GM12878 (cell line): ENCODE measurements around the gene ROR2. TPM values are rescaled to one million over a fixed set of nuclear protein-coding genes. Genes with fewer than 3 reads are reported as not detected.

Experiments
- ATAC-seq: fragments of 200-7000 bp; cut with Tn5 transposase; 3 replicates; pipeline ENCODE4 v1.9.1; 2020; ENCODE audit warnings: mild to moderate bottlenecking, moderate library complexity
- BruUV-seq: library from RNA; stranded (reverse); fragments of 400-500 nt; replicated peaks from 2 replicates; lab custom pipeline; 2021; lab: Mats Ljungman, UMichigan
- CTCF ChIA-PET: fragments of 300-600 bp; sonication (Branson Sonifier 250); formaldehyde crosslinking; extraction: SDS; loops from one replicate; lab custom pipeline; 2021; ENCODE audit warnings: inconsistent platforms; lab: Yijun Ruan, JAX
- POLR2A ChIA-PET: fragments of 350-600 bp; formaldehyde crosslinking; extraction: SDS; loops from one replicate; lab custom pipeline; 2021; ENCODE audit warnings: inconsistent platforms; lab: Charles Lee
- RAD21 ChIA-PET: fragments of 300-600 bp; sonication (Branson Sonifier 250); formaldehyde crosslinking; loops from one replicate; lab custom pipeline; 2023; ENCODE audit warnings: antibody characterized with exemption; ENCODE audit not compliant: unreplicated experiment; lab: Charles Lee
- SMC1A ChIA-PET: fragments of 300-600 bp; sonication (Branson Sonifier 250); formaldehyde crosslinking; loops from one replicate; lab custom pipeline; 2023; ENCODE audit not compliant: unreplicated experiment, uncharacterized antibody; lab: Charles Lee
- DNase-seq: peaks from one replicate; pipeline ENCODE4 v3.0.0-alpha.2; 2011; ENCODE audit warnings: low read depth, low spot score
- FAIRE-seq: peaks from 3 replicates; lab custom pipeline; 2011; peaks lifted over from hg19 to GRCh38; lab: Jason Lieb, UNC
- H2AFZ ChIP-seq: 2 replicates; pipeline ENCODE4 v1.6.0; 2011; ENCODE audit warnings: low read depth, low read length, control low read depth; ENCODE audit not compliant: control insufficient read depth
- H3K27ac ChIP-seq: 2 replicates; pipeline ENCODE4 v1.5.1; 2011; ENCODE audit warnings: control low read depth; ENCODE audit not compliant: control insufficient read depth, insufficient read depth
- H3K27me3 ChIP-seq, 2 experiments: replicated peaks in 1 of 2; 2 replicates each; pipeline versions ENCODE4 v1.6.0 to v1.6.1; 2011; ENCODE audit warnings: low read length in 1 of 2; ENCODE audit not compliant: control insufficient read depth in 2 of 2, insufficient read depth in 2 of 2
- H3K36me3 ChIP-seq, 2 experiments: 2 replicates each; pipeline ENCODE4 v1.5.1; 2011; ENCODE audit warnings: low read length in 1 of 2; ENCODE audit not compliant: control insufficient read depth in 2 of 2, insufficient read depth in 2 of 2
- H3K4me1 ChIP-seq: 2 replicates; pipeline ENCODE4 v1.6.1; 2011; ENCODE audit warnings: mild to moderate bottlenecking, low read length, moderate library complexity, mixed read lengths; ENCODE audit not compliant: control insufficient read depth, insufficient read depth
- H3K4me2 ChIP-seq: 2 replicates; pipeline ENCODE4 v1.6.0; 2011; ENCODE audit warnings: control low read depth; ENCODE audit not compliant: control insufficient read depth, insufficient read depth
- H3K4me3 ChIP-seq: fragments of 200-600 bp; sonication (generic); 2 replicates; pipeline ENCODE4 v1.5.1; 2016
- H3K79me2 ChIP-seq: 2 replicates; pipeline ENCODE4 v1.6.0; 2011; ENCODE audit warnings: low read length; ENCODE audit not compliant: control insufficient read depth, insufficient read depth
- H3K9ac ChIP-seq: 2 replicates; pipeline ENCODE4 v1.8.0; 2011; ENCODE audit warnings: low read length, control low read depth, mixed read lengths; ENCODE audit not compliant: control insufficient read depth, insufficient read depth
- H3K9me3 ChIP-seq: replicated peaks from 3 replicates; pipeline ENCODE4 v1.5.1; 2011; ENCODE audit warnings: mild to moderate bottlenecking, low read length; ENCODE audit not compliant: control insufficient read depth, insufficient read depth
- H4K20me1 ChIP-seq: 2 replicates; pipeline ENCODE4 v1.6.0; 2011; ENCODE audit not compliant: control insufficient read depth, insufficient read depth
- BACH1 ChIP-seq: fragments of 450-650 bp; IDR thresholded peaks from 2 replicates; pipeline ENCODE4 v1.6.1; 2017; ENCODE audit warnings: mild to moderate bottlenecking, borderline replicate concordance
- BHLHE40 ChIP-seq, 2 experiments: fragments of 450-650 bp in 1 of 2; IDR thresholded peaks; 2 replicates each; pipeline ENCODE4 v1.6.1; 2011 to 2017; ENCODE audit warnings: low read depth in 2 of 2, borderline replicate concordance in 1 of 2, improper control_type of control experiment in 1 of 2, low read length in 1 of 2, mild to moderate bottlenecking in 1 of 2
- CHD4 ChIP-seq: fragments of 200-600 bp; sonication (generic); IDR thresholded peaks from 2 replicates; pipeline ENCODE4 v1.6.1; 2016; ENCODE audit warnings: mild to moderate bottlenecking
- ETV6 ChIP-seq, 2 experiments: fragments of 450-650 bp in 1 of 2; IDR thresholded peaks in 1 of 2; conservative IDR thresholded peaks in 1 of 2; 2 replicates each; pipeline ENCODE4 v1.6.1; 2014; ENCODE audit warnings: antibody characterized with exemption in 1 of 2, borderline replicate concordance in 1 of 2, low read depth in 1 of 2, mild to moderate bottlenecking in 1 of 2, moderate library complexity in 1 of 2
- GABPA ChIP-seq: IDR thresholded peaks from 2 replicates; pipeline ENCODE4 v1.6.1; 2014; ENCODE audit warnings: antibody characterized with exemption, low read depth, mild to moderate bottlenecking, inconsistent platforms
- GATAD2B ChIP-seq: fragments of 450-650 bp; conservative IDR thresholded peaks from 2 replicates; pipeline ENCODE4 v1.6.1; 2017; ENCODE audit warnings: low read depth, mild to moderate bottlenecking, moderate library complexity
- HCFC1 ChIP-seq: fragments of 150-350 bp; IDR thresholded peaks from 2 replicates; pipeline ENCODE4 v1.6.1; 2014; ENCODE audit warnings: low read length
- HDGF ChIP-seq: fragments of 450-650 bp; IDR thresholded peaks from 2 replicates; pipeline ENCODE4 v1.6.1; 2016; ENCODE audit warnings: antibody characterized with exemption
- IRF4 ChIP-seq: IDR thresholded peaks from 2 replicates; pipeline ENCODE4 v1.6.1; 2011; ENCODE audit warnings: low read depth, low read length
- NRF1 ChIP-seq: conservative IDR thresholded peaks from 2 replicates; pipeline ENCODE4 v1.6.1; 2011; ENCODE audit warnings: mild to moderate bottlenecking, low read depth, low read length, improper control_type of control experiment
- PAX5 ChIP-seq: IDR thresholded peaks from 2 replicates; pipeline ENCODE4 v1.6.1; 2011; ENCODE audit warnings: low read depth, low read length, borderline replicate concordance
- POLR2AphosphoS5 ChIP-seq: IDR thresholded peaks from 2 replicates; pipeline ENCODE4 v1.6.1; 2011; ENCODE audit warnings: mild to moderate bottlenecking, low read length, inconsistent platforms
- POU2F2 ChIP-seq: IDR thresholded peaks from 3 replicates; pipeline ENCODE4 v1.6.1; 2011; ENCODE audit warnings: low read depth, mild to moderate bottlenecking, low read length, borderline replicate concordance
- RBBP5 ChIP-seq: fragments of 200-600 bp; sonication (generic); conservative IDR thresholded peaks from 2 replicates; pipeline ENCODE4 v1.6.1; 2016
- SIX5 ChIP-seq: IDR thresholded peaks from 2 replicates; pipeline ENCODE4 v1.6.1; 2011; ENCODE audit warnings: mild to moderate bottlenecking, low read depth, low read length, moderate library complexity; ENCODE audit not compliant: severe bottlenecking
- SMAD5 ChIP-seq: IDR thresholded peaks from 2 replicates; pipeline ENCODE4 v1.6.1; 2016; ENCODE audit warnings: antibody characterized with exemption, low read depth
- ZNF622 ChIP-seq: fragments of 450-650 bp; IDR thresholded peaks from 2 replicates; pipeline ENCODE4 v1.6.1; 2017; ENCODE audit warnings: mild to moderate bottlenecking, inconsistent platforms
- WGBS: methylation state at CpG from one replicate; pipeline ENCODE4 v1.1.6; 2016; ENCODE audit warnings: low lambda C conversion rate; ENCODE audit not compliant: insufficient replicate concordance, insufficient coverage; ENCODE audit errors: missing lambda C conversion rate; 5-methylcytosine and 5-hydroxymethylcytosine counted together
- in situ Hi-C: fragments of 300-500 bp; cut with MboI; formaldehyde crosslinking; loops from 9 replicates; pipeline ENCODE4 v1.14.3; 2018; ENCODE audit warnings: mixed read lengths
- intact Hi-C: fragments of 100-400 bp; cut with micrococcal nuclease; formaldehyde crosslinking; loops from one replicate; pipeline ENCODE4 v1.14.2; 2022; ENCODE audit not compliant: unreplicated experiment
- polyA plus RNA-seq, 11 experiments: library from polyadenylated mRNA; depleted of rRNA in 4 of 11; unstranded in 6 of 11; stranded (reverse) in 5 of 11; fragments of >200 nt; fragmentation: Nextera tagmentation in 4 of 11; fragmentation: Illumina TruSeq in 1 of 11; extraction: Ambion mirVana in 4 of 11; extraction: Trizol in 1 of 11; gene quantifications; 1 replicate in 1 of 11; 2 replicates in 10 of 11; pipeline versions ENCODE4 v1.2.1 to v1.2.3, GENCODE V29; 2011 to 2016; ENCODE audit warnings: inconsistent platforms in 2 of 11, missing spikeins in 2 of 11, low read depth in 1 of 11
- total RNA-seq, 4 experiments: library from RNA; depleted of rRNA in 3 of 4; stranded (reverse); fragments of >200 nt in 3 of 4; fragmentation: Illumina TruSeq in 1 of 4; extraction: Trizol in 1 of 4; gene quantifications; 2 replicates each; pipeline versions ENCODE4 v1.2.1 to v1.2.3, GENCODE V29; 2013 to 2021
- TF ChIP-seq, protein P1 (sequence below): fragments of 450-650 bp; IDR thresholded peaks from 2 replicates; pipeline ENCODE4 v1.6.1; 2016; ENCODE audit warnings: mild to moderate bottlenecking
- TF ChIP-seq, protein P2 (sequence below): fragments of 450-650 bp; IDR thresholded peaks from 2 replicates; pipeline ENCODE4 v1.6.1; 2018; ENCODE audit warnings: mild to moderate bottlenecking, low read depth, moderate library complexity; ENCODE audit not compliant: partially characterized antibody

ROR2 gene
- total and polyA plus RNA-seq, 10 of the 15 experiments (the other 5 are each of a cell fraction or from before 2014, with no cell fraction given): 0.03 to 0.05 TPM; not detected in 8

DNA sequence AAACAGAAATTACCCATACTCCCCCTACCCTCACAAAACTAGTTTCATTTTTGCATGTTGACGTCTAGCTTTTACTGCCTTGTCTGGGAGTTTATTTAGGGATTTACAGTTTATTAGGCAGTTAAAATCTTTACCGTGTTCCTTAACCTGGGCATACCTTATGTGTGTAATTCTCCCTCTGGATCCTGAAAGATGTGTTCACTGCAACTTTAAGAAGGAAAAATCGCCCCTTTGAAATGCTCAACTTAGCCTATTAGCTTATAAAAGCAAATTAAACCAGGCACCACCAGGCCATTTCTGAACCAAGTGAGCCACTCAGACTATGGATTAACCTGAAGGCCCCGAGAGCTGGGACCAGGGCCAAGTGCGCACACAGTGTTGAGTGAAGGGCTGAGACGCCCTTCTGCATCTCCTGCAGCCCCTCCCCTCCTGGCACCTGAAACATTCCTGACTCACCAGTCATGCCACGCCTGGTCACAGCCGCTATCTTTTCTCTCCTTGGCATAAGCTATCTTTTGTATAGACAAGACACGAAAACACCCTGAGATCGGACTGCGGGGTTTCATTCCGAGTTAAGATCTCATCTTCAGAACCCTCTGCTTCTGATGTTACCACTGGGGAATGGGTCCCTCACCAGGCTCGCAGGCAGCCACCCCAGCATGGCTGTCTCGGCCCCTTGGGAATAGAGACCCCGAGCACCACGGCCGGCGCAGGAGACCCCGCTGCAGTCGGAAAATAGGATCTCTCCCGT lies 111.9 kb downstream of the ROR2 start:
- Histone ChIP-seq H3K9me3 (no peaks in the 10 kb centered on the region), H3K27ac (no peak overlapping the region), H3K4me2 (no peak overlapping the region), H2AFZ (no peak overlapping the region), H3K4me3 (no peak overlapping the region), H3K36me3 (no peaks in the 10 kb centered on the region), H4K20me1 (no peaks in the 10 kb centered on the region), H3K4me1 (no peaks in the 10 kb centered on the region), H3K79me2 (no peaks in the 10 kb centered on the region), H3K27me3 (peaks cover 2 to 4% of the 10 kb centered on the region in 2 experiments; a peak in 1 of 4 replicates), H3K9ac (no peak overlapping the region)
- intact Hi-C loops (no loop called here), in situ Hi-C loops (no loop called here)
- SMC1A ChIA-PET: no interaction called here
- TF ChIP-seq POU2F2: no peak
- TF ChIP-seq, protein P1, sequence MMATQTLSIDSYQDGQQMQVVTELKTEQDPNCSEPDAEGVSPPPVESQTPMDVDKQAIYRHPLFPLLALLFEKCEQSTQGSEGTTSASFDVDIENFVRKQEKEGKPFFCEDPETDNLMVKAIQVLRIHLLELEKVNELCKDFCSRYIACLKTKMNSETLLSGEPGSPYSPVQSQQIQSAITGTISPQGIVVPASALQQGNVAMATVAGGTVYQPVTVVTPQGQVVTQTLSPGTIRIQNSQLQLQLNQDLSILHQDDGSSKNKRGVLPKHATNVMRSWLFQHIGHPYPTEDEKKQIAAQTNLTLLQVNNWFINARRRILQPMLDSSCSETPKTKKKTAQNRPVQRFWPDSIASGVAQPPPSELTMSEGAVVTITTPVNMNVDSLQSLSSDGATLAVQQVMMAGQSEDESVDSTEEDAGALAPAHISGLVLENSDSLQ: no peak
- TF ChIP-seq PAX5: no peak
- no peak for TF ChIP-seq ZNF622
- no peak for TF ChIP-seq HCFC1
- TF ChIP-seq NRF1: no peak
- no peak for TF ChIP-seq SMAD5
- TF ChIP-seq SIX5: no peak
- no peak for TF ChIP-seq CHD4
- no peak for TF ChIP-seq IRF4
- TF ChIP-seq ETV6 (conservative IDR thresholded peaks at IDR 0.05 in 1 of 2, IDR thresholded peaks at IDR 0.05 in 1 of 2; ENCODE audit: borderline replicate concordance in 1 of 2, low read depth in 1 of 2): no peak
- no peak for TF ChIP-seq GATAD2B
- no peak for TF ChIP-seq GABPA
- no peak for TF ChIP-seq BHLHE40 (IDR thresholded peaks at IDR 0.05; ENCODE audit: borderline replicate concordance in 1 of 2, low read depth in 2 of 2, low read length in 1 of 2)
- TF ChIP-seq HDGF: no peak
- TF ChIP-seq, protein P2, sequence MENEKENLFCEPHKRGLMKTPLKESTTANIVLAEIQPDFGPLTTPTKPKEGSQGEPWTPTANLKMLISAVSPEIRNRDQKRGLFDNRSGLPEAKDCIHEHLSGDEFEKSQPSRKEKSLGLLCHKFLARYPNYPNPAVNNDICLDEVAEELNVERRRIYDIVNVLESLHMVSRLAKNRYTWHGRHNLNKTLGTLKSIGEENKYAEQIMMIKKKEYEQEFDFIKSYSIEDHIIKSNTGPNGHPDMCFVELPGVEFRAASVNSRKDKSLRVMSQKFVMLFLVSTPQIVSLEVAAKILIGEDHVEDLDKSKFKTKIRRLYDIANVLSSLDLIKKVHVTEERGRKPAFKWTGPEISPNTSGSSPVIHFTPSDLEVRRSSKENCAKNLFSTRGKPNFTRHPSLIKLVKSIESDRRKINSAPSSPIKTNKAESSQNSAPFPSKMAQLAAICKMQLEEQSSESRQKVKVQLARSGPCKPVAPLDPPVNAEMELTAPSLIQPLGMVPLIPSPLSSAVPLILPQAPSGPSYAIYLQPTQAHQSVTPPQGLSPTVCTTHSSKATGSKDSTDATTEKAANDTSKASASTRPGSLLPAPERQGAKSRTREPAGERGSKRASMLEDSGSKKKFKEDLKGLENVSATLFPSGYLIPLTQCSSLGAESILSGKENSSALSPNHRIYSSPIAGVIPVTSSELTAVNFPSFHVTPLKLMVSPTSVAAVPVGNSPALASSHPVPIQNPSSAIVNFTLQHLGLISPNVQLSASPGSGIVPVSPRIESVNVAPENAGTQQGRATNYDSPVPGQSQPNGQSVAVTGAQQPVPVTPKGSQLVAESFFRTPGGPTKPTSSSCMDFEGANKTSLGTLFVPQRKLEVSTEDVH: no peak
- no peak for TF ChIP-seq RBBP5
- no peak for TF ChIP-seq POLR2AphosphoS5
- no peak for TF ChIP-seq BACH1
- 85% methylated on average over 20 of the region's 21 CpGs for WGBS
- no peak for DNase-seq
- POLR2A ChIA-PET: no interaction called here
- CTCF ChIA-PET: no interaction called here
- no peak for ATAC-seq
- FAIRE-seq: peak; percentile 7
- no TSS peak for BruUV-seq
- RAD21 ChIA-PET: no interaction called here
